ENCODE results near the gene FUZ.

Gene FUZ

GRCh38 chr19:49848938-49849337 is 35.8 kb upstream of the FUZ start:
- peaks cover under 1% of the 10 kb centered on the region; the same call in 1 of the 2 replicates for H3K36me3 ChIP-seq
- no peak for TF ChIP-seq CTCF (IDR thresholded peaks at IDR 0.05; ENCODE audit: low read depth, low read length)
- H3K4me1 ChIP-seq: 0 out of 2 replicates have a peak, but pooled peaks cover 2% of the 10 kb centered on the region

GRCh38 chr19:49847731-49848696 is 34.9 kb upstream of the FUZ start:
- H3K36me3 ChIP-seq: no peaks in the 10 kb centered on the region
- 0 out of 2 replicates have a peak, but pooled peaks cover 2% of the 10 kb centered on the region for H3K4me1 ChIP-seq
- no peak for TF ChIP-seq CTCF (IDR thresholded peaks at IDR 0.05; ENCODE audit: low read depth, low read length)
- DNase-seq: no peak
- no peaks in the 10 kb centered on the region for H3K27me3 ChIP-seq
- no peak overlapping the region for H3K4me3 ChIP-seq (ENCODE audit: low read depth, low read length)
- H3K9me3 ChIP-seq: no peaks in the 10 kb centered on the region

More at GRCh38 chr19:49848938-49849337, 35.8 kb upstream of the FUZ start:
- no peaks in the 10 kb centered on the region for H3K9me3 ChIP-seq
- no peak overlapping the region for H3K4me3 ChIP-seq (ENCODE audit: low read depth, low read length)
- no peaks in the 10 kb centered on the region for H3K27me3 ChIP-seq
- DNase-seq: no peak

GRCh38 chr19:49846408-49846807 is 33.3 kb upstream of the FUZ start:
- H3K36me3 ChIP-seq: no peaks in the 10 kb centered on the region
- H3K9me3 ChIP-seq: no peaks in the 10 kb centered on the region
- no peak for TF ChIP-seq CTCF (IDR thresholded peaks at IDR 0.05; ENCODE audit: low read depth, low read length)
- no peak for DNase-seq
- no peaks in the 10 kb centered on the region for H3K27me3 ChIP-seq
- 0 out of 2 replicates have a peak, but pooled peaks cover 2% of the 10 kb centered on the region for H3K4me1 ChIP-seq
- no peak overlapping the region for H3K4me3 ChIP-seq (ENCODE audit: low read depth, low read length)

- H3K36me3 ChIP-seq: no peaks in the 10 kb centered on the region
- 0 out of 2 replicates have a peak, but pooled peaks have one; percentile 13 for TF ChIP-seq CTCF (IDR thresholded peaks at IDR 0.05; ENCODE audit: low read depth, low read length)
- no peak for DNase-seq
- no peaks in the 10 kb centered on the region for H3K27me3 ChIP-seq
- H3K4me1 ChIP-seq: 0 out of 2 replicates have a peak, but pooled peaks cover 2% of the 10 kb centered on the region
- H3K9me3 ChIP-seq: no peaks in the 10 kb centered on the region
- H3K4me3 ChIP-seq (ENCODE audit: low read depth, low read length): no peak overlapping the region
Observed at GRCh38 chr19:49845414-49845813, 32.3 kb upstream of the FUZ start.

GRCh38 chr19:49844138-49845095 is 31.3 kb upstream of the FUZ start:
- H3K4me3 ChIP-seq (ENCODE audit: low read depth, low read length): no peak overlapping the region
- H3K9me3 ChIP-seq: no peaks in the 10 kb centered on the region
- peaks cover 4% of the 10 kb centered on the region for H3K36me3 ChIP-seq
- H3K4me1 ChIP-seq: no peaks in the 10 kb centered on the region
- DNase-seq: no peak
- no peaks in the 10 kb centered on the region for H3K27me3 ChIP-seq
- TF ChIP-seq CTCF (IDR thresholded peaks at IDR 0.05; ENCODE audit: low read depth, low read length): no peak
